RPMI7951 (cell line): ENCODE results near the gene DRG2. TPM values are rescaled to one million over a fixed set of nuclear protein-coding genes. Genes with fewer than 3 reads are reported as not detected.
A peak's percentile ranks its signal among the peaks of the same experiment; 100 is the strongest.

Experiments used
- DNase-seq: peaks from one replicate; pipeline ENCODE4 v3.0.0-alpha.2; 2012; ENCODE audit warnings: low read depth
- total RNA-seq: library from RNA; depleted of rRNA; stranded (reverse); fragments of >200 nt; shearing (Covaris generic); gene quantifications from 2 replicates; pipeline ENCODE4 v1.2.3, GENCODE V29; 2014

Gene DRG2
- total RNA-seq, 1 experiment from 2014 or later: 25.7 TPM

- no peak for DNase-seq
Measured at GRCh38 chr17:18074566-18075272, 13.0 kb upstream of the DRG2 start.

- no peak for DNase-seq
Measured at GRCh38 chr17:18076936-18077335, 10.8 kb upstream of the DRG2 start.

- no peak for DNase-seq
Measured at GRCh38 chr17:18079543-18079942, 8.2 kb upstream of the DRG2 start.

- no peak for DNase-seq
Measured at GRCh38 chr17:18084256-18084655, 3.5 kb upstream of the DRG2 start.

GRCh38 chr17:18089613-18090012, 1.9 kb downstream of the DRG2 start:
- DNase-seq: no peak

- DNase-seq: peak; percentile 34
Measured at GRCh38 chr17:18093616-18094408, 6.1 kb downstream of the DRG2 start.

- no peak for DNase-seq
Measured at GRCh38 chr17:18094409-18094807, 6.7 kb downstream of the DRG2 start.

GRCh38 chr17:18099516-18099915, 11.8 kb downstream of the DRG2 start:
- no peak for DNase-seq

GRCh38 chr17:18100616-18101015, 12.9 kb downstream of the DRG2 start:
- DNase-seq: no peak

- DNase-seq: no peak
Measured at GRCh38 chr17:18101828-18102227, 14.1 kb downstream of the DRG2 start.

- DNase-seq: no peak
Measured at GRCh38 chr17:18102640-18103039, 14.9 kb downstream of the DRG2 start.

- DNase-seq: no peak
Measured at GRCh38 chr17:18105027-18105426, 17.3 kb downstream of the DRG2 start.

GRCh38 chr17:18105595-18105994, 17.8 kb downstream of the DRG2 start:
- no peak for DNase-seq

- DNase-seq: no peak
Measured at GRCh38 chr17:18106211-18106610, 18.5 kb downstream of the DRG2 start.

GRCh38 chr17:18107061-18107790, 19.5 kb downstream of the DRG2 start:
- DNase-seq: no peak

- no peak for DNase-seq
Measured at GRCh38 chr17:18107971-18108370, 20.2 kb downstream of the DRG2 start.

GRCh38 chr17:18108401-18109312, 20.9 kb downstream of the DRG2 start, which contains the start of gene MYO15A:
MYO15A (plus strand) TSS chr17:18108756; CDS start chr17:18118801, 10,045 bp downstream.
- no peak for DNase-seq

- DNase-seq: no peak
Measured at GRCh38 chr17:18109935-18110485, 22.3 kb downstream of the DRG2 start.

GRCh38 chr17:18110636-18111145, 22.9 kb downstream of the DRG2 start:
- DNase-seq: no peak

- DNase-seq: no peak
Measured at GRCh38 chr17:18111330-18111971, 23.7 kb downstream of the DRG2 start.
